PC-3 (cell line): ENCODE results near the gene AP5S1. TPM values are rescaled to one million over a fixed set of nuclear protein-coding genes. Genes with fewer than 3 reads are reported as not detected.

Source experiments
- ATAC-seq: fragments of 200-7000 bp; cut with Tn5 transposase; 2 replicates; pipeline ENCODE4 v1.9.1; 2020; ENCODE audit warnings: mild to moderate bottlenecking, moderate library complexity
- BruUV-seq: library from RNA; stranded (reverse); fragments of 400-500 nt; replicated peaks from 2 replicates; lab custom pipeline; 2021; lab: Mats Ljungman, UMichigan
- CTCF ChIA-PET: fragments of 300-600 bp; sonication (Branson Sonifier 250); formaldehyde crosslinking; loops from one replicate; lab custom pipeline; 2022; ENCODE audit warnings: antibody characterized with exemption; lab: Charles Lee
- POLR2A ChIA-PET: fragments of 300-600 bp; sonication (Branson Sonifier 250); formaldehyde crosslinking; loops from one replicate; lab custom pipeline; 2022; ENCODE audit warnings: antibody characterized with exemption; ENCODE audit not compliant: unreplicated experiment; lab: Charles Lee
- DNase-seq: peaks from one replicate; pipeline ENCODE4 v3.0.0-alpha.2; 2015
- H2AFZ ChIP-seq: fragments of 300-600 bp; sonication (generic); 2 replicates; pipeline ENCODE4 v1.6.0; 2016; ENCODE audit warnings: antibody characterized with exemption, low read length
- H3F3A ChIP-seq: fragments of 300-600 bp; sonication (generic); one replicate; pipeline ENCODE4 v1.6.0; 2017; ENCODE audit warnings: antibody characterized with exemption, low read length, control low read depth, mild to moderate bottlenecking; ENCODE audit not compliant: unreplicated experiment
- H3K27ac ChIP-seq: fragments of 300-600 bp; sonication (generic); 2 replicates; pipeline ENCODE4 v1.5.1; 2016; ENCODE audit warnings: mild to moderate bottlenecking, low read length
- H3K27me3 ChIP-seq: fragments of 300-600 bp; sonication (generic); 2 replicates; pipeline ENCODE4 v1.6.1; 2016; ENCODE audit warnings: low read length, mixed read lengths
- H3K36me3 ChIP-seq: fragments of 300-600 bp; sonication (generic); 2 replicates; pipeline ENCODE4 v1.6.1; 2016; ENCODE audit warnings: low read depth, mixed run types, low read length, mixed read lengths
- H3K4me1 ChIP-seq: fragments of 300-600 bp; sonication (generic); 2 replicates; pipeline ENCODE4 v1.5.1; 2016; ENCODE audit warnings: low read length; ENCODE audit not compliant: insufficient read depth
- H3K4me2 ChIP-seq: fragments of 300-600 bp; sonication (generic); 2 replicates; pipeline ENCODE4 v1.6.0; 2016; ENCODE audit warnings: low read length
- H3K4me3 ChIP-seq: fragments of 300-600 bp; sonication (generic); 2 replicates; pipeline ENCODE4 v1.5.1; 2016; ENCODE audit warnings: mild to moderate bottlenecking, low read length, mixed read lengths
- H3K79me2 ChIP-seq: fragments of 300-600 bp; sonication (generic); 2 replicates; pipeline ENCODE4 v1.6.1; 2017; ENCODE audit warnings: low read length, mixed read lengths
- H3K9ac ChIP-seq: fragments of 300-600 bp; sonication (generic); 2 replicates; pipeline ENCODE4 v1.6.0; 2016; ENCODE audit warnings: mild to moderate bottlenecking, low read length
- H3K9me2 ChIP-seq: fragments of 300-600 bp; sonication (generic); replicated peaks from 2 replicates; pipeline ENCODE4 v1.6.1; 2016; ENCODE audit warnings: mixed run types, low read length, mixed read lengths
- H3K9me3 ChIP-seq: fragments of 300-600 bp; sonication (generic); 2 replicates; pipeline ENCODE4 v1.6.1; 2016; ENCODE audit warnings: low read length, mixed read lengths
- H4K20me1 ChIP-seq: fragments of 300-600 bp; sonication (generic); 2 replicates; pipeline ENCODE4 v1.6.1; 2016; ENCODE audit warnings: low read length, mixed read lengths
- EZH2 ChIP-seq: fragments of 300-600 bp; sonication (generic); IDR thresholded peaks from one replicate; pipeline ENCODE4 v1.6.1; 2017; ENCODE audit warnings: antibody characterized with exemption, mild to moderate bottlenecking, low read length; ENCODE audit not compliant: unreplicated experiment
- EZH2phosphoT487 ChIP-seq: fragments of 300-600 bp; sonication (generic); IDR thresholded peaks from 2 replicates; pipeline ENCODE4 v1.6.1; 2018; ENCODE audit warnings: mild to moderate bottlenecking, antibody characterized with exemption, low read length, borderline replicate concordance
- intact Hi-C: fragments of 100-400 bp; cut with micrococcal nuclease; formaldehyde crosslinking; loops from 2 replicates; pipeline ENCODE4 v1.9.0; 2023
- total RNA-seq: library from RNA; depleted of rRNA; stranded (reverse); fragments of >200 nt; gene quantifications from 2 replicates; pipeline ENCODE4 v1.2.3, GENCODE V29; 2014
- TF ChIP-seq, protein P1 (sequence below): fragments of 300-600 bp; sonication (generic); conservative IDR thresholded peaks from 2 replicates; pipeline ENCODE4 v1.5.1; 2017; ENCODE audit warnings: antibody characterized with exemption, low read depth, mild to moderate bottlenecking, low read length

AP5S1 gene
- total RNA-seq, 1 experiment from 2014 or later = 31.4 TPM

DNA sequence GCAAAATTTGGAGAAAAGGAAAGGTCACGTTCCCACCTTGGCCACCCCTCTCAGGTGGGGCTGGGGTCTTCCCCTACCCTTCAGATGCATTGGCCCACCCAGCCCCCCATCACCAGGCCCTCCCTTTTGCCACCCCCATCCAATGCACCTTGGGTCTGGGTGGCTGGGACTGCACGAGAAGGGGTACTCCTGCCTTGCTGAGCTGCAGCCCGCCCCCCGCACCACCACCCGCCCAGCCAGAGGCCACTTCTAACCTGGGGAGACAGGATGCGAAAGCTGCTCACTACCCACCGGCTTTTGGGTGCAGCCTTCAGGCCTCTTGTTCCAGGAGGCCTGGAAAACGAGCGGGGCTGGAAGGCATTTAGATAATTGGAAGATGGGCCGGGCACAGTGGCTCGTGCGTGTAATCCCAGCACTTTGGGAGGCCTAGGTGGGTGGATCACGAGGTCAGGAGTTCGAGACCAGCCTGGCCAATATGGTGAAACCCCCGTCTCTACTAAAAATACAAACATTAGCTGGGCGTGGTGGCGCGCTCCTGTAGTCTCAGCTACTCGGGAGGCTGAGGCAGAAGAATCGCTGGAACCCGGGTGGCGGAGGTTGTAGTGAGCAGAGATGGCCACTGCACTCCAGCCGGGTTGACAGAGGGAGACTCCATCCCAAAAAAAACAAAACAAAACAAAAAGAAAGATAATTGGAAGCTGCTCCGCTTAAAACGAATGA, 25.5 kb upstream of the AP5S1 start:
- Histone ChIP-seq H3K9ac (peak overlapping the region; percentile 95), H3K27me3 (no peaks in the 10 kb centered on the region), H3K9me2 (no peaks in the 10 kb centered on the region), H4K20me1 (no peaks in the 10 kb centered on the region), H3K27ac (peak overlapping the region; percentile 79), H3F3A (no peaks in the 10 kb centered on the region), H3K4me2 (peak overlapping the region; percentile 78), H3K4me3 (peak overlapping the region; percentile 99), H3K79me2 (peaks cover 45% of the 10 kb centered on the region), H3K36me3 (peaks cover 20% of the 10 kb centered on the region), H3K9me3 (no peaks in the 10 kb centered on the region), H2AFZ (no peak overlapping the region; the same call in 1 of the 2 replicates), H3K4me1 (peaks cover 26% of the 10 kb centered on the region)
- ATAC-seq = no peak
- no peak for DNase-seq
- no TSS peak for BruUV-seq
- TF ChIP-seq, protein P1, sequence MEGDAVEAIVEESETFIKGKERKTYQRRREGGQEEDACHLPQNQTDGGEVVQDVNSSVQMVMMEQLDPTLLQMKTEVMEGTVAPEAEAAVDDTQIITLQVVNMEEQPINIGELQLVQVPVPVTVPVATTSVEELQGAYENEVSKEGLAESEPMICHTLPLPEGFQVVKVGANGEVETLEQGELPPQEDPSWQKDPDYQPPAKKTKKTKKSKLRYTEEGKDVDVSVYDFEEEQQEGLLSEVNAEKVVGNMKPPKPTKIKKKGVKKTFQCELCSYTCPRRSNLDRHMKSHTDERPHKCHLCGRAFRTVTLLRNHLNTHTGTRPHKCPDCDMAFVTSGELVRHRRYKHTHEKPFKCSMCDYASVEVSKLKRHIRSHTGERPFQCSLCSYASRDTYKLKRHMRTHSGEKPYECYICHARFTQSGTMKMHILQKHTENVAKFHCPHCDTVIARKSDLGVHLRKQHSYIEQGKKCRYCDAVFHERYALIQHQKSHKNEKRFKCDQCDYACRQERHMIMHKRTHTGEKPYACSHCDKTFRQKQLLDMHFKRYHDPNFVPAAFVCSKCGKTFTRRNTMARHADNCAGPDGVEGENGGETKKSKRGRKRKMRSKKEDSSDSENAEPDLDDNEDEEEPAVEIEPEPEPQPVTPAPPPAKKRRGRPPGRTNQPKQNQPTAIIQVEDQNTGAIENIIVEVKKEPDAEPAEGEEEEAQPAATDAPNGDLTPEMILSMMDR = no peak
- TF ChIP-seq EZH2phosphoT487 (no peak), EZH2 (no peak)
- intact Hi-C loops = no loop called here
- POLR2A ChIA-PET = interaction anchor here (0.6 kb wide), 1 partner anchor 118 kb away, joined by 3 read pairs; no protein-coding TSS in a partner anchor
- CTCF ChIA-PET = no interaction called here

DNA sequence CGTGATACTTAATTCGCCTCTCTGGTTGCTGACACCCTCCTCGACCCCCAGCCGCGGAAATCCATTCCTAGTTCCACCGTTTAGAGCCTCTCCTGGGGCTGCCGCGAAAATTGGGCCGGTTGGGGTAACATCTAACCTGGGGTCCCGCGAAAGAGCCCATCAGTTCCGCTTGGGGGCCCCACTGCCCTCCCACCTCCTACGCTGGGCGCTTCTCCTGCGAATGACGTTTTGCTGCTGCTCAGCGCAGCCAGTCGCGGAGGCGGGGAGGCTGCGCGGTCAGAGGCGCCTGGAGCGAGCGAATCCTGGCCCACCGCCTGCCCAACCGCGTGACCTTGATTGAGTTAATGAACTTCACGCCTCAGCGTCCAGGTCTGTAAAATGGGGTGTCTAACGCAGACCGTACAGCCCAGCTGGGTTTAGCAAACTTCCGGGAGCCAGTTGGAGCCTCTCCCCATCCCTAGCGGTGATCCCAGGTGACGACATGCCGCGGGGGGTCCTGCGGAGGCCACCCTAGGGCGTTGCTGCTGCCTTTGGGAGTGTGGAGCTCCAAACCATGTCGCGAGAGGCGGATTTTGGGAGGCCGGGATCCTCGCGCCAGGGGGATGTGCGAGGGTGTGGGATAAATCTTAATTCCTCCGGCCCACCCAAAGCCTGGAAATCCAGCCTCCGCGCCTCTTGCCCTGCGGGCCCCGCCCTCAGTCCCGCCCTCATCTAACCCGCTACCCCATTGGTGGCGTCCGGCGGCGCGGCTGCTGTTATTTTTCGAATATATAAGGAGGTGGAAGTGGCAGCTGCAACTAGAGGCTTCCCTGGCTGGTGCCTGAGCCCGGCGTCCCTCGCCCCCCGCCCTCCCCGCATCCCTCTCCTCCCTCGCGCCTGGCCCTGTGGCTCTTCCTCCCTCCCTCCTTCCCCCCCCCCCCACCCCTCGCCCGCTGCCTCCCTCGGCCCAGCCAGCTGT, 24.6 kb upstream of the AP5S1 start, which contains the start of gene CDC25B:
Gene CDC25B (plus strand): TSS at position 800 of the 958 bp plus-strand sequence. CDS start 222 bp downstream, outside the sequence.
- Histone ChIP-seq H3K4me1 (peaks cover 26% of the 10 kb centered on the region), H4K20me1 (no peaks in the 10 kb centered on the region), H3K9me2 (no peaks in the 10 kb centered on the region), H3K27ac (peak within 1 kb of the TSS; percentile 79), H3K9ac (peak within 1 kb of the TSS; percentile 95), H3K4me2 (peak within 1 kb of the TSS; percentile 98), H3K79me2 (peaks cover 53% of the 10 kb centered on the region), H3K9me3 (no peaks in the 10 kb centered on the region), H3K27me3 (no peaks in the 10 kb centered on the region), H3K4me3 (peak within 1 kb of the TSS; percentile 99), H3K36me3 (peaks cover 30% of the 10 kb centered on the region), H3F3A (no peaks in the 10 kb centered on the region), H2AFZ (peak within 1 kb of the TSS; percentile 74)
- TSS peak; percentile 89 for BruUV-seq
- intact Hi-C loops = loop anchor here (1.0 to 2.0 kb wide), 3 partner anchors 8 to 25 kb away; partner anchors contain the start of gene AP5S1
- POLR2A ChIA-PET = interaction anchor here (0.6 kb wide), 1 partner anchor 117 kb away, joined by 3 read pairs; no protein-coding TSS in a partner anchor
- DNase-seq (peak; percentile 96), ATAC-seq (peak; percentile 83)
- CTCF ChIA-PET = interaction anchor here (0.7 to 1.2 kb wide), 2 partner anchors 9 to 22 kb away, joined by 3 read pairs; partner anchors contain the start of gene CENPB
- TF ChIP-seq EZH2 = no peak
- TF ChIP-seq, protein P1 = peak; percentile 50
